ENCODE results near the gene PTX4.
A peak's percentile ranks its signal among the peaks of the same experiment; 100 is the strongest.

Gene PTX4

GRCh38 chr16:1468426-1468810 lies 20.3 kb downstream of the PTX4 start:
- no peak overlapping the region for H3K27ac ChIP-seq (ENCODE audit: low read depth, low read length)
- H3K36me3 ChIP-seq (ENCODE audit: control insufficient read depth, insufficient read depth, low read length): no peaks in the 10 kb centered on the region
- H3K4me1 ChIP-seq (ENCODE audit: control insufficient read depth, insufficient read depth, low read length): no peaks in the 10 kb centered on the region
- no peak overlapping the region for H3K9ac ChIP-seq (ENCODE audit: low read length)
- no peak overlapping the region for H3K4me3 ChIP-seq (ENCODE audit: low read length)
- H3K27me3 ChIP-seq (ENCODE audit: control insufficient read depth, insufficient read depth, low read length): no peaks in the 10 kb centered on the region

GRCh38 chr16:1466968-1467521 lies 21.7 kb downstream of the PTX4 start:
- Histone ChIP-seq H3K27ac (ENCODE audit: low read depth, low read length) (no peak overlapping the region), H3K4me1 (ENCODE audit: control insufficient read depth, insufficient read depth, low read length) (no peaks in the 10 kb centered on the region), H3K27me3 (ENCODE audit: control insufficient read depth, insufficient read depth, low read length) (no peaks in the 10 kb centered on the region), H3K9ac (ENCODE audit: low read length) (no peak overlapping the region), H3K36me3 (ENCODE audit: control insufficient read depth, insufficient read depth, low read length) (no peaks in the 10 kb centered on the region), H3K4me3 (ENCODE audit: low read length) (no peak overlapping the region)

DNA sequence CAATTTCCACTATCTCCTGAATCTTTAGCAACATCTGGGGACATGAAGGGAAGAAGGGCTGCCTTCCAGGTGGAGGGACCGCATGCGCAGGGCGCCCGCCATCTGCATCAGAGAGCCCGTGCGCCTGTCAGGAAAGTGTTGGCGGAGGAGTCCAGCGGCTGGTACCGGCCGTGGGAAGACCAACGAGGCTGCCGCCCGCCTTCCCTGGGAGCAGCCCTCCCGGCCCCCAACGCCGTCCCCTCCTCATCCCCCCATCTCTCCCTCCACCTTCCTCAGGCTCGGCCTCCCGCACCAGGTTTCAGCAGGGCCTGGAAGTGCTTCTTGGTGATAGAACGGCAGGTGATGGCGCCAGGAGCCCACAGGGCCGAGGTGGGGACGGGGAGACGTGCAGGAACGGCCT lies 22.7 kb downstream of the PTX4 start:
- H3K9ac ChIP-seq (ENCODE audit: low read length): no peak overlapping the region
- H3K36me3 ChIP-seq (ENCODE audit: control insufficient read depth, insufficient read depth, low read length): peaks cover 4% of the 10 kb centered on the region
- peaks cover 3% of the 10 kb centered on the region for H3K4me1 ChIP-seq (ENCODE audit: control insufficient read depth, insufficient read depth, low read length)
- no peak overlapping the region for H3K27ac ChIP-seq (ENCODE audit: low read depth, low read length)
- no peaks in the 10 kb centered on the region for H3K27me3 ChIP-seq (ENCODE audit: control insufficient read depth, insufficient read depth, low read length)
- no peak overlapping the region for H3K4me3 ChIP-seq (ENCODE audit: low read length)

- H3K27me3 ChIP-seq (ENCODE audit: control insufficient read depth, insufficient read depth, low read length): no peaks in the 10 kb centered on the region
- H3K36me3 ChIP-seq (ENCODE audit: control insufficient read depth, insufficient read depth, low read length): peaks cover 6% of the 10 kb centered on the region
- no peak overlapping the region for H3K9ac ChIP-seq (ENCODE audit: low read length)
- H3K4me3 ChIP-seq (ENCODE audit: low read length): no peak overlapping the region
- H3K27ac ChIP-seq (ENCODE audit: low read depth, low read length): no peak overlapping the region
- peaks cover 4% of the 10 kb centered on the region for H3K4me1 ChIP-seq (ENCODE audit: control insufficient read depth, insufficient read depth, low read length)
Measured at GRCh38 chr16:1465567-1465915, 23.2 kb downstream of the PTX4 start.

- Histone ChIP-seq H3K9ac (ENCODE audit: low read length) (no peak overlapping the region), H3K27me3 (ENCODE audit: control insufficient read depth, insufficient read depth, low read length) (no peaks in the 10 kb centered on the region), H3K4me1 (ENCODE audit: control insufficient read depth, insufficient read depth, low read length) (peaks cover 7% of the 10 kb centered on the region), H3K36me3 (ENCODE audit: control insufficient read depth, insufficient read depth, low read length) (peaks cover 8% of the 10 kb centered on the region), H3K27ac (ENCODE audit: low read depth, low read length) (no peak overlapping the region), H3K4me3 (ENCODE audit: low read length) (no peak overlapping the region)
Measured at GRCh38 chr16:1464894-1465566, 23.7 kb downstream of the PTX4 start.

- Histone ChIP-seq H3K4me3 (ENCODE audit: low read length) (no peak overlapping the region), H3K27me3 (ENCODE audit: control insufficient read depth, insufficient read depth, low read length) (no peaks in the 10 kb centered on the region), H3K36me3 (ENCODE audit: control insufficient read depth, insufficient read depth, low read length) (peaks cover 8% of the 10 kb centered on the region)
Measured at GRCh38 chr16:1464196-1464893, 24.4 kb downstream of the PTX4 start.

DNA sequence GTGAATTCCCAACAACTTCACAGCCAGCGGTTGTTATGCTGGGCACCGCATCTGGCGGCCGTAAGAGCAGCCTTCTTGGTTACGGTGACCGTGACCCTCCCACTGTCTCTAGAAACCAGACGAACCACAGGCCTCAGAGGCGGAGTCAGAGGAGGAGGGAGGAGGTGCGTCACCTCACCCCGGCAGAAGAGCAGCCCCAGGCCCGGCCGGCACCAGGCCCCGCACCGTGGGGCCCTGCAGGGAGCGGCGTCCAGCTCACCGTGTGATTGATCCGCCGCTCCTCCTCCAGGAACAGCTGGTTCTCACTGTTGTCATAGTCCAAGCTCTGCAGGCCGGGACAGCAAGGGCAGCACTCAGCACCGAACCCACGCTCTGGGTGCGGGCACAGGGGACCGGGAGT lies 27.6 kb downstream of the PTX4 start:
- H3K27me3 ChIP-seq (ENCODE audit: control insufficient read depth, insufficient read depth, low read length): no peaks in the 10 kb centered on the region
- peak overlapping the region; percentile 84 for H3K27ac ChIP-seq (ENCODE audit: low read depth, low read length)
- peaks cover 13% of the 10 kb centered on the region for H3K36me3 ChIP-seq (ENCODE audit: control insufficient read depth, insufficient read depth, low read length)
- H3K4me1 ChIP-seq (ENCODE audit: control insufficient read depth, insufficient read depth, low read length): peaks cover 7% of the 10 kb centered on the region
- H3K4me3 ChIP-seq (ENCODE audit: low read length): peak overlapping the region; percentile 9
- H3K9ac ChIP-seq (ENCODE audit: low read length): no peak overlapping the region

More at GRCh38 chr16:1464196-1464893, 24.4 kb downstream of the PTX4 start:
- Histone ChIP-seq H3K9ac (ENCODE audit: low read length) (no peak overlapping the region), H3K27ac (ENCODE audit: low read depth, low read length) (no peak overlapping the region), H3K4me1 (ENCODE audit: control insufficient read depth, insufficient read depth, low read length) (peaks cover 7% of the 10 kb centered on the region)

DNA sequence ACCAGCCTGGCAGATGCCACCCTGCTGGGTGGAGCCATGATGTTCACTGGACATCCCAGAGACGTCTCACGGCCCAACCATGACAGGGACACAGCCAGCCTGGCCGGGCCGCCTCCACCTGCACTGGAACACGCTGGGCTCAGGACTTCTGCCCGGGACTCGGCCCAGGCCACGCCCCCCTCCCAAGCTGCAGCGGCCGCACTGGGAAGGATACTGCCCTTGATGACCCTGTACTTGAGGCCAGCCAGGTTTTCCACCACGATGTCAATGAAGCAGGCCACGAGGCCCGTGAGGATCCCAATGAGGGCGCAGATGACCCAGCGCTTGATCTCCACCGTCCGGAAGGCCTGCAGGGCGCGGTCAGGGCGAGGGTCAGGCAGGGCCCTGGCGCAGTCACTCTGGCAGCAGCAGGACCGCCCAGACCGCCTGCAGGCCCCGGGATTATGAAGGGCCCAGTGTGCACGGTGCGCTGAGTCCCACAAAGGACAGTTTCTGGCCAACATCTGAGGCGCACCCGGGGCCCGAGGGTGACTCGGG lies 28.1 kb downstream of the PTX4 start:
- peak overlapping the region; percentile 84 for H3K27ac ChIP-seq (ENCODE audit: low read depth, low read length)
- no peaks in the 10 kb centered on the region for H3K27me3 ChIP-seq (ENCODE audit: control insufficient read depth, insufficient read depth, low read length)
- peaks cover 16% of the 10 kb centered on the region for H3K36me3 ChIP-seq (ENCODE audit: control insufficient read depth, insufficient read depth, low read length)
- H3K4me3 ChIP-seq (ENCODE audit: low read length): no peak overlapping the region
- H3K9ac ChIP-seq (ENCODE audit: low read length): no peak overlapping the region
- peaks cover 7% of the 10 kb centered on the region for H3K4me1 ChIP-seq (ENCODE audit: control insufficient read depth, insufficient read depth, low read length)

DNA sequence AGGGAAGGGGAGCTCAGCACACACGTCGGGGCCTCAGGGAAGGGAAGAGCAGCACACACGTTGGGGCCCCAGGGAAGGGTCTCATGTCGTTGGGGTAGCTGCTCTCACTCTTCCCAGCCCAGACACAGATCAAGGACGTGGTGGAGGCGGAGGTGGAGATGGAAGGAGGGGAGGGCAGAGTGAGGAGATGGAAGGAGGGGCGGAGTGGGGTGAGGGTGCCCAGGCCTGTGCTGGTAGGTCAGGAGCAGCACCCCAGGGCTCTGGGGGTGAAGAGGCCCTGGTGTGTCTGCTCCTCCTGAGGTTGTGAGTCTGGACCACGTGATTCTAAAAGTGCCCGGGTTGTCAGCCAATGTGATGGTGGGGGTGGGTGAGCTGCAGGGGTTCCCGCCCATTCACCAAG lies 28.8 kb downstream of the PTX4 start:
- Histone ChIP-seq H3K4me1 (ENCODE audit: control insufficient read depth, insufficient read depth, low read length) (peaks cover 7% of the 10 kb centered on the region), H3K27ac (ENCODE audit: low read depth, low read length) (peak overlapping the region; percentile 84), H3K27me3 (ENCODE audit: control insufficient read depth, insufficient read depth, low read length) (no peaks in the 10 kb centered on the region), H3K36me3 (ENCODE audit: control insufficient read depth, insufficient read depth, low read length) (peaks cover 16% of the 10 kb centered on the region), H3K4me3 (ENCODE audit: low read length) (no peak overlapping the region), H3K9ac (ENCODE audit: low read length) (no peak overlapping the region)

GRCh38 chr16:1458977-1459341 lies 29.8 kb downstream of the PTX4 start:
- Histone ChIP-seq H3K36me3 (ENCODE audit: control insufficient read depth, insufficient read depth, low read length) (peaks cover 18% of the 10 kb centered on the region), H3K27ac (ENCODE audit: low read depth, low read length) (no peak overlapping the region), H3K4me3 (ENCODE audit: low read length) (no peak overlapping the region)

DNA sequence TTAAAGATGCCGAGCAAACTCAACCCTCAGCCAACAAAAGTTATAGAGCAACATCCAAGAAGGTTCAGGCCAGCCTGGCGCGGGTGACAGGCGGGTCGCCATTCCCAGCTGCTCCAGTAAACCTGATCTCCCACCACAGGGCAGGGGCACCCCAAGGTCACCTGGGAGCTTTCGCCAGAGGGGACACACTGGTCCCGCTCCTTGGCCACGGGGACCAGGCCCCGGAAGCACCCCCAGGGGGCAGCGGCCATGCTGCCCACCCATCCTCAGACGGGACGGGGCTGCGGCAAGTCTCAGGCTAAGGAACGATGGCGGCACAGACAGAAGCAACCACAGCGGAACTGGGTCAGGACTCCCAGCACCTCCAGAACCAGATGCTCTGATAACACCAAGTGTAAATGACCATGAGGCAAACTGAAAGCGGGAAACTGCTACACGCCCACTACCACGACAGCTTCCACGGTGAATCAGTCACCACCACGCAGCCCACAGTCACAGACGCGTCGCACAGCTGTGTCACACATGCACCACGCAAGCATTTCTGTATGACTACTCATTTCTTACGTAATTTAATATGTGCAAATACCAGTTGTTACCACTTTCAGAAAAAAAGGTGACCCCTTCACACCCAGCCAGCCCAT lies 30.3 kb downstream of the PTX4 start:
- H3K4me3 ChIP-seq (ENCODE audit: low read length): no peak overlapping the region

More at GRCh38 chr16:1458977-1459341, 29.8 kb downstream of the PTX4 start:
- Histone ChIP-seq H3K27me3 (ENCODE audit: control insufficient read depth, insufficient read depth, low read length) (no peaks in the 10 kb centered on the region), H3K4me1 (ENCODE audit: control insufficient read depth, insufficient read depth, low read length) (peaks cover 7% of the 10 kb centered on the region), H3K9ac (ENCODE audit: low read length) (no peak overlapping the region)

DNA sequence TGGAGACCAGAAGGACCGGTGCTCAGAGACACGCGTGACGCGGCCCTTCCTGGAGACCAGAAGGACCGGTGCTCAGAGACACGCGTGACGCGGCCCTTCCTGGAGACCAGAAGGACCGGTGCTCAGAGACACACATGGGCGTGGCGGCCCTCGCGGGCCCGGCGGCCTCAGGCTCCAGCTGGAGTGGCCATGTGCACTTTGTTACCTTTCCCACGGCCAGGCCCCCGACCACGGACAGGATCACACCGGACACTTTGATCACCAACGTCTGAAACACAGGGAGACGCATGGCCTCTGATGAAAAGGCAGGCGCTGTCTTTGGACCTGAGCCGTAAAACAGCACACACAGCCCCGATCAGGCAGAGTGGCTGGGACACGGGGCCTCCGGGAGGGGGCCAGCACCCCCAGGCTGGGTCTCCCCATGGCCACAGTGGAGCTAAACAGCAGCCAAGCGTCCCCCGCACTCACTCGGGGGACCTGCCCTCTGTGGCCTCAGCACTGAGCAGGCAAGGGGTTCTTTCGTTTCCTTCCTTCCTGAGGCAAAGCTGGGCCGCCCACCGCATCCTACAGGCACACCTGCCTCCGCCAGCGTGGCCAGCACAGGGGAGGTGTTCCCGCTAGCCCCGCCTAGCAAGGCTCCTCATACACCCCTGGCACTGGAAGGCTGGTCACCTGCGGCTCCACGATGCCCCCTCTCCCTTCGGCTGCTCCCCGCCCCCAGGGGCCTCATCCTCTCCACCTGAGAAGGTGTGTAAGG lies 31.1 kb downstream of the PTX4 start:
- no peaks in the 10 kb centered on the region for H3K27me3 ChIP-seq (ENCODE audit: control insufficient read depth, insufficient read depth, low read length)
- H3K4me3 ChIP-seq (ENCODE audit: low read length): no peak overlapping the region
- no peak overlapping the region for H3K9ac ChIP-seq (ENCODE audit: low read length)
- H3K27ac ChIP-seq (ENCODE audit: low read depth, low read length): no peak overlapping the region
- peaks cover 7% of the 10 kb centered on the region for H3K4me1 ChIP-seq (ENCODE audit: control insufficient read depth, insufficient read depth, low read length)
- H3K36me3 ChIP-seq (ENCODE audit: control insufficient read depth, insufficient read depth, low read length): peaks cover 21% of the 10 kb centered on the region

More for the DNA sequence above, 30.3 kb downstream of the PTX4 start:
- no peaks in the 10 kb centered on the region for H3K27me3 ChIP-seq (ENCODE audit: control insufficient read depth, insufficient read depth, low read length)
- H3K9ac ChIP-seq (ENCODE audit: low read length): no peak overlapping the region
- H3K27ac ChIP-seq (ENCODE audit: low read depth, low read length): no peak overlapping the region
- peaks cover 7% of the 10 kb centered on the region for H3K4me1 ChIP-seq (ENCODE audit: control insufficient read depth, insufficient read depth, low read length)
- H3K36me3 ChIP-seq (ENCODE audit: control insufficient read depth, insufficient read depth, low read length): peaks cover 21% of the 10 kb centered on the region
